Endodermal cell (in vitro differentiated cells): ENCODE results near the gene ANXA3. TPM values are rescaled to one million over a fixed set of nuclear protein-coding genes. Genes with fewer than 3 reads are reported as not detected.

Experiments used
- DNase-seq: peaks from one replicate; pipeline ENCODE4 v3.0.0-alpha.2; 2017
- H3K27ac ChIP-seq: 2 replicates; pipeline ENCODE4 v1.5.1; 2013; ENCODE audit warnings: mild to moderate bottlenecking, low read depth, low read length, moderate library complexity
- H3K27me3 ChIP-seq: 2 replicates; pipeline ENCODE4 v1.6.1; 2013; ENCODE audit warnings: mild to moderate bottlenecking, low read length, moderate library complexity; ENCODE audit not compliant: insufficient read depth, control insufficient read depth, poor library complexity, severe bottlenecking
- H3K36me3 ChIP-seq: 2 replicates; pipeline ENCODE4 v1.7.0; 2013; ENCODE audit warnings: mild to moderate bottlenecking, low read length, moderate library complexity; ENCODE audit not compliant: control insufficient read depth, insufficient read depth
- H3K4me1 ChIP-seq: one replicate; pipeline ENCODE4 v1.7.0; 2013; ENCODE audit warnings: low read length; ENCODE audit not compliant: control insufficient read depth, insufficient read depth
- H3K4me3 ChIP-seq: 2 replicates; pipeline ENCODE4 v1.5.1; 2013; ENCODE audit warnings: mild to moderate bottlenecking, low read length, moderate library complexity
- H3K9ac ChIP-seq: 2 replicates; pipeline ENCODE4 v1.6.1; 2013; ENCODE audit warnings: mild to moderate bottlenecking, low read length, moderate library complexity; ENCODE audit not compliant: poor library complexity, severe bottlenecking; ENCODE audit errors: extremely low read depth
- H3K9me3 ChIP-seq: 2 replicates; pipeline ENCODE4 v1.6.1; 2013; ENCODE audit warnings: mild to moderate bottlenecking, low read length, moderate library complexity; ENCODE audit not compliant: control insufficient read depth
- H3K27ac Mint-ChIP-seq: 2 replicates; pipeline ENCODE4 v1.8.0; 2020; ENCODE audit warnings: mixed read lengths
- H3K27me3 Mint-ChIP-seq: 2 replicates; pipeline ENCODE4 v1.8.0; 2021; ENCODE audit warnings: mild to moderate bottlenecking, mixed read lengths; ENCODE audit not compliant: insufficient read depth
- H3K36me3 Mint-ChIP-seq: 2 replicates; pipeline ENCODE4 v1.8.0; 2020; ENCODE audit warnings: low read depth, mixed read lengths
- H3K4me1 Mint-ChIP-seq: 2 replicates; pipeline ENCODE4 v1.8.0; 2020; ENCODE audit warnings: mixed read lengths
- H3K4me3 Mint-ChIP-seq: 2 replicates; pipeline ENCODE4 v1.8.0; 2020; ENCODE audit warnings: mild to moderate bottlenecking, moderate library complexity, mixed read lengths
- H3K9me3 Mint-ChIP-seq: 2 replicates; pipeline ENCODE4 v1.8.0; 2020; ENCODE audit warnings: mild to moderate bottlenecking, mixed read lengths
- WGBS, 2 experiments: methylation state at CpG; one replicate each; pipeline versions ENCODE4 v1.1.5 to v1.1.7; 2013; ENCODE audit warnings: missing lambda C conversion rate in 2 of 2, mixed read lengths in 1 of 2; ENCODE audit not compliant: insufficient coverage in 1 of 2, insufficient read length in 1 of 2; 5-methylcytosine and 5-hydroxymethylcytosine counted together
- total RNA-seq, 2 donors: library from RNA; stranded (reverse); fragmentation: NEBNext Ultra II Directional in 1 of 2; extraction: Animal tissue kit (Norgen Biotek cat#: 25700) in 1 of 2; gene quantifications; 2 replicates in 1 of 2; 3 replicates in 1 of 2; pipeline ENCODE4 v1.2.1, GENCODE V29; 2021
- TF ChIP-seq, protein P1 (sequence below): fragments of 200-600 bp; sonication (generic); conservative IDR thresholded peaks from 2 replicates; pipeline ENCODE4 v1.5.0; 2021; ENCODE audit warnings: antibody characterized with exemption, mild to moderate bottlenecking

Gene ANXA3
- total RNA-seq, 2 donors from 2014 or later: 25.5 to 43.9 TPM

DNA sequence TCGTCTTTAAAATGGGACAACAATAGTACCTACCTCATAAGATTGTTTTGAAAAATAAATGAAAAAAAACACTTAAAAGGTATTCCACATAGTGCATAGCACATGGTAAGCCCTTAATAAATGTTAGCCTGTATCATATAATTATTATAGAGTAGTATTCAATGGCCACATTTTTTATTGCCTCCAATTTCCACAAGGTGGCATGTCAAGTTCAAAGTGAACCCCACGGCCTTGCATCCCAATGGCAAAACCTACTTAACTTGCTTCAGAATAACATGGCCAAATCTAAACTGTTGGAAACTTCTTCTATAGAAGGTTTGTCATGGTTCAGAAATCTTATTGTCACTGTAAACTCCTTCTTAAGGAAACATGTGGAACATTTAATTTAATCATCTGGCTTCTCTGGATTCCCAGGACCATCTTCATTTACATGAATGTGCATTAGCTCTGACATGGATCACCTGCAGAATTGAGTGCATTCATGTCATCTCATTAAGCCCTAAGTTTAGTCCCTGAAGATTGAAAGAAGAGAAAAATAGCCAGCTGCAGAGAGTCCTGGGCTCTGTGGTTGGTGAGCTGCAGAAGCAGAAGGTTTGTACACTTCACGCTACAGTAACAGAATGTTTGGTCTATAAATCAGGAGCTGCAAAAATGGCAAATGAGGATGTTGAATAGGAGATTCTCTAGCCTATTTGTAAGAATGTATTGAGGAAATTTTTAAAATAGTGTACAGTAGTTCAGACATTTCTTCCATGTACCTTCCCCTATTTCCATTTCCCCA lies 61.0 kb downstream of the ANXA3 start:
- TF ChIP-seq, protein P1, sequence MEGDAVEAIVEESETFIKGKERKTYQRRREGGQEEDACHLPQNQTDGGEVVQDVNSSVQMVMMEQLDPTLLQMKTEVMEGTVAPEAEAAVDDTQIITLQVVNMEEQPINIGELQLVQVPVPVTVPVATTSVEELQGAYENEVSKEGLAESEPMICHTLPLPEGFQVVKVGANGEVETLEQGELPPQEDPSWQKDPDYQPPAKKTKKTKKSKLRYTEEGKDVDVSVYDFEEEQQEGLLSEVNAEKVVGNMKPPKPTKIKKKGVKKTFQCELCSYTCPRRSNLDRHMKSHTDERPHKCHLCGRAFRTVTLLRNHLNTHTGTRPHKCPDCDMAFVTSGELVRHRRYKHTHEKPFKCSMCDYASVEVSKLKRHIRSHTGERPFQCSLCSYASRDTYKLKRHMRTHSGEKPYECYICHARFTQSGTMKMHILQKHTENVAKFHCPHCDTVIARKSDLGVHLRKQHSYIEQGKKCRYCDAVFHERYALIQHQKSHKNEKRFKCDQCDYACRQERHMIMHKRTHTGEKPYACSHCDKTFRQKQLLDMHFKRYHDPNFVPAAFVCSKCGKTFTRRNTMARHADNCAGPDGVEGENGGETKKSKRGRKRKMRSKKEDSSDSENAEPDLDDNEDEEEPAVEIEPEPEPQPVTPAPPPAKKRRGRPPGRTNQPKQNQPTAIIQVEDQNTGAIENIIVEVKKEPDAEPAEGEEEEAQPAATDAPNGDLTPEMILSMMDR: peak; percentile 76
- Histone ChIP-seq H3K4me3 (no peak overlapping the region), H3K36me3 (peaks cover 40% of the 10 kb centered on the region), H3K27me3 (peaks cover 1% of the 10 kb centered on the region), H3K27ac (no peak overlapping the region), H3K4me1 (peaks cover 3% of the 10 kb centered on the region), H3K9ac (no peak overlapping the region), H3K9me3 (no peaks in the 10 kb centered on the region)
- no peak overlapping the region for H3K4me3 Mint-ChIP-seq
- H3K27me3 Mint-ChIP-seq: peaks cover 12% of the 10 kb centered on the region
- DNase-seq: no peak
- peaks cover 26% of the 10 kb centered on the region for H3K4me1 Mint-ChIP-seq
- 81 to 86% methylated on average over 1 to 3 of the region's 3 CpGs for WGBS, 2 experiments
- H3K36me3 Mint-ChIP-seq: no peaks in the 10 kb centered on the region
- peaks cover 3% of the 10 kb centered on the region for H3K9me3 Mint-ChIP-seq
- H3K27ac Mint-ChIP-seq: no peak overlapping the region

DNA sequence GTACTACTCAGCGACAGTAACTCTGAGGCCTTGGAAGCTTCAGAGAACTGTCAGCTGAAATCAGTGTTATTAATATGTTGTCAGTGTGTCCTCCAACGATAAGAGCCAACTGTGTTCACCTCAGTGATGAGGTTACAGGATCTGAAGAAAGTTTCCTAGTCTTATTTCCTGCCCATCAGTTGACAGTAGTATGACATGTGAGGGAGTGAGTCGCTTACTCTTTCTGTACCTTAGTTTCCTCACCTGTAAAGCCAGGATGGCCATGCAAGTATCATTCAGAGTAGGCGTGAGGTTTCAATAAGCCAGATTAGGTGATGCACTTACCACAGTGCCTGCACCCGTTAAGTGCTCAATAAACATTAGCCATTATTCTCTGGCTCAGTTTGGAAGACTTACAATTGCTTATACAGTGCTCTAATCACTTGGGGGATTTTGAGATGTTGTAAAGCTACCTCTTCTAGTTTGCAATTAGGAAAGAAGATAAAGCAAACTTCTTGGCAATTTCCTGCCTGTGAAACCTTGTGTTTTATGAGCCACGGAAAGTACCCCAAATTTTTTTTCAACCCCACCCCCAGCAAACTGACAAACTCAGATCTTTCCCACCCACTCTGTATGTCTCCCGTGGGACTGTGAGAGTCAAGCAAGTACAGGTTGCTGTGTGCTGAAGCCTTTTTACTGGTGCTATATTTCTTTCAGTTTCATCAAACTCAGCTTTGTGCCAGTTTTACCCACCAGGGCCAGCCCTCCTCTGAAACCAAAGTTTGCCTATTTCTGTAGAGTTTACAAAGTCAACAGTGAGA lies 62.2 kb downstream of the ANXA3 start:
- no peak for DNase-seq
- WGBS, 2 experiments: 90 to 92% methylated on average over 4 to 7 of the region's 7 CpGs
- peaks cover 30% of the 10 kb centered on the region for H3K36me3 ChIP-seq
- no peaks in the 10 kb centered on the region for H3K9me3 ChIP-seq
- TF ChIP-seq, protein P1: no peak
- no peak overlapping the region for H3K27ac ChIP-seq
- no peak overlapping the region for H3K4me3 ChIP-seq
- H3K9ac ChIP-seq: no peak overlapping the region
- Mint-ChIP-seq H3K4me3 (no peak overlapping the region), H3K27me3 (peaks cover 23% of the 10 kb centered on the region), H3K9me3 (peaks cover 3% of the 10 kb centered on the region), H3K4me1 (peaks cover 26% of the 10 kb centered on the region), H3K27ac (peak overlapping the region; percentile 59), H3K36me3 (no peaks in the 10 kb centered on the region)
- peaks cover 3% of the 10 kb centered on the region for H3K4me1 ChIP-seq
- peaks cover 12% of the 10 kb centered on the region for H3K27me3 ChIP-seq

DNA sequence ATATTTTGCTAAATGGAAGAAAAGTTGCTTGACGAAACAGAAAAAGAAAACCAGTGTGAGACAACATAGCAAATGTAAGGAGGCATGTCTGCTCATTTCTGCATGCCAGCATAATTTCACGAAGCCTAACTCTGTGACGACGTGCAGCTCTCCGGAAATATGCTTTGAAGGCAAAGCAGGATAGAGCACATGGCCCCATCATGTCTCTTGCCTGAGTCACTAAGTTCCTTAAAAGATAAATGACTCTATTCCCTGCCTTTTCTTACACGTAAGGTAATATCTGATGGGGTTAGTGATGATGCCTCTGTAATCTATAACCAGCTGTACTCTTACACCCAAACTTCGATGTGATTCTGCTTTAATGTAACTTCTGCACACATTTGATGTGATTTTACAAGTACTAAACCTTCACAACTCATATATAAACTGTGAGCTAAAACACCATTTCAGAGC lies 64.5 kb downstream of the ANXA3 start:
- TF ChIP-seq, protein P1: no peak
- Histone ChIP-seq H3K4me1 (peaks cover 3% of the 10 kb centered on the region), H3K36me3 (peaks cover 7% of the 10 kb centered on the region), H3K9me3 (no peaks in the 10 kb centered on the region), H3K4me3 (no peak overlapping the region), H3K27me3 (peaks cover 21% of the 10 kb centered on the region), H3K27ac (no peak overlapping the region), H3K9ac (no peak overlapping the region)
- Mint-ChIP-seq H3K36me3 (no peaks in the 10 kb centered on the region), H3K9me3 (peaks cover 3% of the 10 kb centered on the region), H3K4me1 (peaks cover 26% of the 10 kb centered on the region), H3K27ac (no peak overlapping the region), H3K27me3 (peaks cover 32% of the 10 kb centered on the region), H3K4me3 (no peak overlapping the region)
- 95 to 96% methylated on average over 6 to 7 of the region's 7 CpGs for WGBS, 2 experiments
- no peak for DNase-seq
